Measurements from ENCODE around the gene HCK. TPM values are rescaled to one million over a fixed set of nuclear protein-coding genes. Genes with fewer than 3 reads are reported as not detected.

The HCK gene
- total RNA-seq, 1 experiment from 2014 or later = 0.17 TPM

Other genes with a start within 250 kb of the HCK start
- 0.34 TPM for gene MYLK2, start 232.9 kb upstream of the HCK start, total RNA-seq (2021; ENCODE audit: unreplicated experiment)
- gene FOXS1, start 206.6 kb upstream of the HCK start, total RNA-seq (2021; ENCODE audit: unreplicated experiment) = not detected
- gene DUSP15, start 181.7 kb upstream of the HCK start, total RNA-seq (2021; ENCODE audit: unreplicated experiment) = not detected
- not detected for gene TTLL9, start 181.6 kb upstream of the HCK start, total RNA-seq (2021; ENCODE audit: unreplicated experiment)
- 18.7 TPM for gene PDRG1, start 100.2 kb upstream of the HCK start, total RNA-seq (2021; ENCODE audit: unreplicated experiment)
- not detected for gene XKR7, start 84.1 kb upstream of the HCK start, total RNA-seq (2021; ENCODE audit: unreplicated experiment)
- 1.4 TPM for gene CCM2L, start 41.8 kb upstream of the HCK start, total RNA-seq (2021; ENCODE audit: unreplicated experiment)
- gene TM9SF4, start 57.5 kb downstream of the HCK start, total RNA-seq (2021; ENCODE audit: unreplicated experiment) = 51.2 TPM
- gene PLAGL2, start 155.5 kb downstream of the HCK start, total RNA-seq (2021; ENCODE audit: unreplicated experiment) = 18.3 TPM
- 34.5 TPM for gene POFUT1, start 155.6 kb downstream of the HCK start, total RNA-seq (2021; ENCODE audit: unreplicated experiment)
- 31.5 TPM for gene KIF3B, start 225.4 kb downstream of the HCK start, total RNA-seq (2021; ENCODE audit: unreplicated experiment)